DOHH2 (cell line): ENCODE results near the gene DMAC2.

Source experiments
- EZH2phosphoT487 ChIP-seq: fragments of 200-600 bp; sonication (generic); IDR thresholded peaks from 2 replicates; pipeline ENCODE4 v1.6.1; 2017; ENCODE audit warnings: borderline replicate concordance, mild to moderate bottlenecking, antibody characterized with exemption, low read length, moderate library complexity, mixed read lengths
- TF ChIP-seq, protein P1 (sequence below): fragments of 200-600 bp; sonication (generic); IDR thresholded peaks from one replicate; pipeline ENCODE4 v1.5.1; 2014; ENCODE audit warnings: antibody characterized with exemption, mild to moderate bottlenecking, low read depth, low read length; ENCODE audit not compliant: poor library complexity, severe bottlenecking

DNA sequence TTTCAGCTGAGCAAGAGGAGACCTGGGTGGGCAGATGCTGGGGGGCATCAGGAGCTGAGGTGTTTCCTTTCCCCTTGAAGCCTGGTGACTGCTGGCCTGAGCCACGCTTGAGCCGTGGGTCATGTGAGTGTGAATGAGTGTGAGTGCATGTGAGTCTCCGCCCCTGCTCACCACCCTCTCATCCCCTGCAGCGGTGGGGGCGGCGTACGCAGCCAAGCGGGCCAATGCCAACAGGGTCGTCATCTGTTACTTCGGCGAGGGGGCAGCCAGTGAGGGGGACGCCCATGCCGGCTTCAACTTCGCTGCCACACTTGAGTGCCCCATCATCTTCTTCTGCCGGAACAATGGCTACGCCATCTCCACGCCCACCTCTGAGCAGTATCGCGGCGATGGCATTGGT, 17.7 kb downstream of the DMAC2 start:
- TF ChIP-seq, protein P1, sequence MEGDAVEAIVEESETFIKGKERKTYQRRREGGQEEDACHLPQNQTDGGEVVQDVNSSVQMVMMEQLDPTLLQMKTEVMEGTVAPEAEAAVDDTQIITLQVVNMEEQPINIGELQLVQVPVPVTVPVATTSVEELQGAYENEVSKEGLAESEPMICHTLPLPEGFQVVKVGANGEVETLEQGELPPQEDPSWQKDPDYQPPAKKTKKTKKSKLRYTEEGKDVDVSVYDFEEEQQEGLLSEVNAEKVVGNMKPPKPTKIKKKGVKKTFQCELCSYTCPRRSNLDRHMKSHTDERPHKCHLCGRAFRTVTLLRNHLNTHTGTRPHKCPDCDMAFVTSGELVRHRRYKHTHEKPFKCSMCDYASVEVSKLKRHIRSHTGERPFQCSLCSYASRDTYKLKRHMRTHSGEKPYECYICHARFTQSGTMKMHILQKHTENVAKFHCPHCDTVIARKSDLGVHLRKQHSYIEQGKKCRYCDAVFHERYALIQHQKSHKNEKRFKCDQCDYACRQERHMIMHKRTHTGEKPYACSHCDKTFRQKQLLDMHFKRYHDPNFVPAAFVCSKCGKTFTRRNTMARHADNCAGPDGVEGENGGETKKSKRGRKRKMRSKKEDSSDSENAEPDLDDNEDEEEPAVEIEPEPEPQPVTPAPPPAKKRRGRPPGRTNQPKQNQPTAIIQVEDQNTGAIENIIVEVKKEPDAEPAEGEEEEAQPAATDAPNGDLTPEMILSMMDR: no peak
- no peak for TF ChIP-seq EZH2phosphoT487
